NOMO-1 (cell line): ENCODE data around the gene ARHGAP29.

Experiments
- DNase-seq, 2 experiments: peaks; one replicate each; lab custom pipeline; 2025; ENCODE audit not compliant: unreplicated experiment in 2 of 2; lab: John Stamatoyannopoulos, UW

ARHGAP29 gene

DNA sequence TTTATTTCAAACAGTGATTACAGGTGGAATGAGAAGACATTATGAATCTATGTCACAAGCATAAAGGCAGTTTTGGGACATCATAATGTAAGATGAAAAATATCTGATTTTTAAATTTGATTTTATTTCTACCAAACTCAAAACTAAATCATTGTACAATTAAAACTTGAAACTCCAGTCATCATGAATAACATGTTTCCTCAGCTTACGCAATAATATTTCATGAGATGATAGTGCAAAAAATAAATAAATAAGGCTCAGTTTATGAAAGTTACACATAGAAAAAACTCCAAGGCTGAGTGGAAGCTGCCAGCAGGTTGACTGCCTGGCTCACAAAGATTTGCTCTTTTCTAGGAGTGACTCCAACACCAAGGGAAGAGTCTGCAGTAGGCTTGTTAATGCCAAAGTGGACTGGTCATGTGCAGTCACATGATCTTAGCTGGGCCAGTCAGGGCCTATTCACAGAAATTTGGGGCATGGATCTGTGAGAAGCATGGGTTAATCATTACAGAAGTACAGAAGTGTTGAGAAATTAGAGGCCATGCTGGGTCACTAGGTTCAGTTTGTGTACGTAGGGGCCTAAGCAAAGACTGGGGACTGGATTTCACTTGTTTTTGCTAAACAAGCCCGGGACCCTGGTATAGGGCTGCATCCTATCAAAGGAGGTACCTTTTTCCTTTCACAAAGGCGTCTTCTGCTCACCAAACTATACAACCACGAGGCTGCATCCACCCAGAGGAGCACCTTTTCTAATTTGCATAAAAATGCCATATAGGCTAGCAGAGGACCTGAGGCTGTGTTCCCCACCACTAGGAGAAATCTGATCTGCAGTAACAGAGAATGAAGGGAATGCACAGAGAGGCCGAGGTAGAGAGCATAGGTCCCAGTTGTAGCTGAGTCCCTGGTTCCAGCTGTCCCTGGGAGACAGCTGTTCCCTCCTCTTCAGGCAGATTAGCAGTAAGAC lies 111.6 kb downstream of the ARHGAP29 start:
- DNase-seq, result no peak

DNA sequence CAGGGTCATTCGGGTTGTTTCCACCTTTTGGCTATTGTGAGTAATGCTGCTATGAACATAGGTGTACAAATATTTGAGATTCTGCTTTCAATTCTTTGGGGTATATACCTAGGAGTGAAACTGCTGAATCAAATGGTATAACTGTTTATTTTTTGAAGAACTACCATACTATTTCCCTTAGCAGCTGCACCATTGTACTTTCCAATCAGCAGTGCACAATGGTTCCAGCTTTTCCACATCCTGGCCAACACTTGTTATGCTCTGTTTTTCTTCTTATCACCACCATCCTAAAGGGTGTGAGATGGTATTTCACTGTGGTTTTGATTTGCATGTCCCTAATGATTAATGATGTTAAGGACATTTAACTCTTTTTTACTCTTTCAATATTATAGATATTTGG lies 112.8 kb downstream of the ARHGAP29 start:
- DNase-seq, result no peak

DNA sequence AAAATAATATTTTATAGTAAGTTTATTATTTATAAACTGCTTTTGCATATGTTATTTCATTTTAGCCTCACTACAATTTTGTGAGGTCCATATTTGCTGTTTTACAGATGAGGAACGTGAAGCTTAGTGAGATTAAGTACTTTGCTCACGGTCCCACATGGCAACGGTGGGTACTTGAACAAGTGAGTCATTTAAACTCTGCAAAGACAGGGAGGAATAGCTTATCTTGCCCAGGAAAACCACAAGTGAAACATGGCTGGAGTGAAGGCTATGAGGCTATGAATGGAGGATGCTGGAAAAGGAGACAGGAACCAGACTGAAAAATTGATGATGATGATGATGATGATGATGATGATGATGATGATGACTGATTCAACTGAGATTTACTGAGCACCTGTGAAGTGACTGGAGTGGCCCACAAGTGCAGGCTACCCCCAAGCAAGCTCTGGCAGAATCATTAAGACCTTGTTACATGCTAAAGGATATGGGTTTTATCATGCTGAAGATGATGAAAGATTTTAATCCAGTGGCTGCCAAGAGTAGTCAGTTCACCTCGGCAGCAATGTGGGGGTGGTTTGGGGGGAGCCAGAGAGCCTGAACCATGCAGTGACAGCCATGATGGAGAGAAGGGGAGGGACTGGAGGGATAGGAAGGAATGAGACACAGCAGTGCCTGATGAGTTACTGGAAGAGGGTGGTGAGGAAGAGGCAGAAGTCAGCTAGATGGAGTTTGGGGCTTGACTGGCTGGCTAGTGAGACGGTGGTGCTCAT lies 115.0 kb downstream of the ARHGAP29 start:
- no peak for DNase-seq
